ENCODE measurements around the gene THG1L. TPM values are rescaled to one million over a fixed set of nuclear protein-coding genes. Genes with fewer than 3 reads are reported as not detected.
"Not testable (repeated sequence)": the region's sequence is repeated elsewhere in the genome, so short reads cannot be mapped to it uniquely, and the experiment has no call there.

THG1L gene
- polyA plus RNA-seq, 1 donor from 2014 or later: 12.7 TPM

DNA sequence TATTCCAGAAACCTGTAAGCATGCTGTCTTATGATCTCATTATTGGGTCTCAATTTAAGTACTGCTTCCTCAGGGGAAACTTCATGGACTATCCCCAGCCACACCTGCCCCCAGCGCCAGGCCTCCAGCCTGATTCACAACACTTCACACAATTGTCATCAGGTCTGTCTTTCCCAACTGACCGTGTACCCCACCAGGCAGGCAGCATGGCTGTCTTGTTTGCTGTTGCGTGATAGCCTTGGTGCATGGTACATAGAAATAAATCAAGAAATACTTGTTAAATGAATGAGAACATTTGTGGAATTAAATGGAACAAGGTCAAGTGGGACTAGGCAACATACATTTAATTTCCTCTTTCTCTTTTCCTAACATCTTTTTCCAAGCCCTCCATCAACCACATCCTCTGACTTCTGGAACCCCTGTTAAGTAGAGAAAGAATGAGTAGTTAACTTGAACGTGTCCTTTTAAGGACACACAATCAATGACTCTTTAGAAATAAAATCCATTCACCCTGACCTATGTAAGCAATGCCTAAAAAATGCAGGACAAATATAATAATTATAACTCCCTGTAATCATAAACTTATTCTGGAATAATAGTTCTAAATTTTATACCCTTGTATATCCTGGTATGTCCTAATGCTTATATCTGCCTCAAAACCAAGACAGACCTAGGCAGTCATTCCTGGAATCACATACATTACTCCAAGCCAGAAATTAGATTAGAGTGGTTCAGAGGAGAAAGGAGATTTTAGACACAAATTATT, 17.2 kb upstream of the THG1L start:
- Mint-ChIP-seq H3K27ac (no peak overlapping the region), H3K4me3 (no peak overlapping the region), H3K9me3 (no peaks in the 10 kb centered on the region), H3K36me3 (peaks cover 1% of the 10 kb centered on the region), H3K4me1 (peaks cover 11 to 18% (median 11%) of the 10 kb centered on the region in 3 donors), H3K27me3 (no peaks in the 10 kb centered on the region)

DNA sequence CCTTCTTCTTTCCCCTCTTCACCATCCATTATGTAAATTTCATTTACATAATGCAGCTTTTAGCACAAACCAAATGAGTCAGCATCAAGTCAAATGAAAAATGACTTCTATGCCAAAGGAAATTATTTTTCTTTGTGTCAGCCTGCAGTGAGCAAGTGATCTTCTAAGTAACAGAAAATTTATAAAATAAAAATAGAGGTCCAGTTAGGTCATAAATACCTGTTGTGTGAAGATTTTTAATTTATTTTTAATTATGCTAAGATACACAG, 16.7 kb upstream of the THG1L start:
- peaks cover 11 to 18% (median 11%) of the 10 kb centered on the region in 3 donors for H3K4me1 Mint-ChIP-seq
- no peak overlapping the region for H3K4me3 Mint-ChIP-seq
- H3K36me3 Mint-ChIP-seq: peaks cover 1% of the 10 kb centered on the region
- no peak overlapping the region for H3K27ac Mint-ChIP-seq
- no peaks in the 10 kb centered on the region for H3K9me3 Mint-ChIP-seq
- no peaks in the 10 kb centered on the region for H3K27me3 Mint-ChIP-seq

DNA sequence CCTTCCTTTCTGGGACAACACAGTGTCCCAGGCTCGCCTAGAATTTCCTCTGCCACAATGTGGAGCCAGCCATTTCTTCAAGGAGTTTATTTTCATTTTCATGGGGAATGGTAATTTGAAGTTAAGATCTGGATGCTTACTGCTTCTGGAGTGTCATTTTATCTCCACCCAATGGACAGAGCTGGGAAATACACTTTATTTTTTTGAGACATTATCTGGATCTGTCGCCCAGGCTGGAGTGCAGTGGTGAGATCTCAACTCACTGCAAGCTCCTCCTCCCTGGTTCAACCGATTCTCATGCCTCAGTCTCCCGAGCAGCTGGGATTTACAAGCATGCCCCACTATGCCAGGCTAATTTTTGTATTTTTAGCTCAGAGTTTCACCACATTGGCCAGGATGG, 12.7 kb upstream of the THG1L start:
- Mint-ChIP-seq H3K27ac (peak overlapping the region in 1 of 3 donors; percentile 81), H3K27me3 (no peaks in the 10 kb centered on the region), H3K36me3 (no peaks in the 10 kb centered on the region), H3K4me3 (peak overlapping the region in 1 of 4 donors; percentile 72), H3K4me1 (peaks cover 11 to 18% (median 13%) of the 10 kb centered on the region in 3 donors), H3K9me3 (peaks cover 0 to 5% (median 4%) of the 10 kb centered on the region in 3 donors)

DNA sequence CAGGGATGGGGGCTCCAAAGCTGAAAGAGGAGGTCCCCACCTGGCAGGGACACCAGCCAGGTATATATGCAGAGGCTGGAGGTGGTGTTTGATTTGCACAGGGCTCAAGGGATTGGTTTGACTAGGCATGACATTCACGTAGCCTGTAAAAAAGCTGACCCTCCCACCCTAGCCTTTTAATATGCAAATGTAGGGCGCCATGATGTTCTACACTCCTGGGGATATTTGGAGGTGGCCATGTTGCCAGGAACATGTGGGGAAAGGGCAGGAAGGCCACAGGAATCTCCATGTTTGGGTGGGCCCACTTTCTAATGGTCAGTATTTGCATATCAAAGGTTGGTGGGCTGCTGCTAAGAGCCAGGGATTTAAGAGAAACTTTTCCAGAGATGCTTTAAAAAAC, 12.0 kb upstream of the THG1L start:
- peaks cover 0 to 5% (median 4%) of the 10 kb centered on the region in 3 donors for H3K9me3 Mint-ChIP-seq
- H3K27ac Mint-ChIP-seq: no peak overlapping the region
- H3K4me1 Mint-ChIP-seq: peaks cover 13 to 18% (median 13%) of the 10 kb centered on the region in 3 donors

DNA sequence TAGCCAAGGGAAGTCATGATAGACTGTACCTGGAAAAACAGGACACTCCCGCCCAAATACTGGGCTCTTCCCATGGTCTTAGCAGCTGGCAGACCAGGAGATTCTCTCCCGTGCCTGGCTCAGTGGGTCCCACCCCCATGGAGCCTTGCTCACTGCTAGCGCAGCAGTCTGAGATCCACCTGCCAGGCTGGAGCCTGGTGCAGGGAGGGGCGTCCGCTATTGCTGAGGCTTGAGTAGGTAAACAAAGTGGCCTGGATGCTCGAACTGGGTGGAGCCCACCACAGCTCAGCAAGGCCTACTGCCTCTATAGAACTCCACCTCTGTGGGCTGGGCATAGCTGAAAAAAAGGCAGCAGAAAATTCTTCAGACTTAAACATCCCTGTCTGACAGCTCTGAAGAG, 10.1 kb upstream of the THG1L start:
- no peak overlapping the region for H3K4me3 Mint-ChIP-seq
- no peak overlapping the region for H3K27ac Mint-ChIP-seq
- H3K27me3 Mint-ChIP-seq: no peaks in the 10 kb centered on the region
- H3K4me1 Mint-ChIP-seq: peaks cover 23 to 27% (median 23%) of the 10 kb centered on the region in 3 donors
- peaks cover 5% of the 10 kb centered on the region for H3K36me3 Mint-ChIP-seq
- peaks cover 0 to 5% (median 5%) of the 10 kb centered on the region in 3 donors for H3K9me3 Mint-ChIP-seq

More for the DNA sequence above, 12.0 kb upstream of the THG1L start:
- no peak overlapping the region for H3K4me3 Mint-ChIP-seq
- H3K27me3 Mint-ChIP-seq: no peaks in the 10 kb centered on the region
- H3K36me3 Mint-ChIP-seq: peaks cover 3% of the 10 kb centered on the region

DNA sequence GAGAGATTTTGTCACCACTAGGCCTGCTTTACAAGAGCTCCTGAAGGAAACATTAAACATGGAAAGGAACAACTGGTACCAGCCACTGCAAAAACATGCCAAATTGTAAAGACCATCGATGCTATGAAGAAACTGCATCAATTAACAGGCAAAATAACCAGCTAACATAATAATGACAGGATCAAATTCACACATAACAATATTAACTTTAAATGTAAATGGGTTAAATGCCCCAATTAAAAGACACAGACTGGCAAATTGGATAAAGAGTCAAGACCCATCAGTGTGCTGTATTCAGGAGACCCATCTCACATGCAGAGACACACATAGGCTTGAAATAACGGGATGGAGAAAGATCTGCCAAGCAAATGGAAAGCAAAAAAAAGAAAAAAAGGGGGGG, 8.3 kb upstream of the THG1L start:
- H3K9me3 Mint-ChIP-seq, H3K4me3 Mint-ChIP-seq, H3K36me3 Mint-ChIP-seq, H3K27me3 Mint-ChIP-seq, H3K27ac Mint-ChIP-seq: not testable (repeated sequence)
- peaks cover 17 to 26% (median 20%) of the 10 kb centered on the region in 3 donors for H3K4me1 Mint-ChIP-seq

DNA sequence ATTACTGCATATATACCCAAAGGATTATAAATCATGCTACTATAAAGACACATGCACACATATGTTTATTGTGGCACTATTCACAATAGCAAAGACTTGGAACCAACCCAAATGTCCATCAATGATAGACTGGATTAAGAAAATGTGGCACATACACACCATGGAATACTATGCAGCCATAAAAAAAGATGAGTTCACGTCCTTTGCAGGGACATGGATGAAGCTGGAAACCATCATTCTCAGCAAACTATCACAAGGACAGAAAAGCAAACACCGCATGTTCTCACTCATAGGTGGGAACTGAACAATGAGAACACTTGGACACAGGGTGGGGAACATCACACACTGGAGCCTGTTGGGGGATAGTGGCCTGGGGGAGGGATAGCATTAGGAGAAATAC, 4.6 kb upstream of the THG1L start:
- Mint-ChIP-seq H3K4me1 (peaks cover 30 to 37% (median 34%) of the 10 kb centered on the region in 3 donors), H3K27ac (peak overlapping the region in 1 of 3 donors; percentile 28)
- not testable (repeated sequence) for H3K4me3 Mint-ChIP-seq, H3K36me3 Mint-ChIP-seq, H3K9me3 Mint-ChIP-seq, H3K27me3 Mint-ChIP-seq

DNA sequence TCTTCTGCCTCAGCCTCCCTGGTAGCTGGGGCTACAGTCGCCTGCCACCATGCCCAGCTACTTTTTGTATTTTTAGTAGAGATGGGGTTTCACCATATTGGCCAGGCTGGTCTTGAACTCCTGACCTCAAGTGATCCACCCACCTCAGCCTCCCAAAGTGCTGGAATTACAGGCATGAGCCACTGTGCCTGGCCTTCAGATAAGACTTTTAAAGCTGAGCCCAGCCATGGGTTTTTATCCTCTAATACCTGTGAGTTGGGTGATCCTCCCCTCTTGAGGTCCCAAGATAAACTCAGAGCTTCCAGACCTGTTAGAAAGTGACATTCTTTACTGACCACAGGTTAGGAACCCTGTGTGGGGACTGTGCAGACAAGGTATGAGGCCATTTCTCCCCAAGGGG, 3.4 kb upstream of the THG1L start:
- Mint-ChIP-seq H3K27ac (peak overlapping the region in 1 of 3 donors; percentile 76), H3K4me1 (peaks cover 40 to 44% (median 40%) of the 10 kb centered on the region in 3 donors)
- H3K27me3 Mint-ChIP-seq, H3K36me3 Mint-ChIP-seq, H3K4me3 Mint-ChIP-seq, H3K9me3 Mint-ChIP-seq: not testable (repeated sequence)

DNA sequence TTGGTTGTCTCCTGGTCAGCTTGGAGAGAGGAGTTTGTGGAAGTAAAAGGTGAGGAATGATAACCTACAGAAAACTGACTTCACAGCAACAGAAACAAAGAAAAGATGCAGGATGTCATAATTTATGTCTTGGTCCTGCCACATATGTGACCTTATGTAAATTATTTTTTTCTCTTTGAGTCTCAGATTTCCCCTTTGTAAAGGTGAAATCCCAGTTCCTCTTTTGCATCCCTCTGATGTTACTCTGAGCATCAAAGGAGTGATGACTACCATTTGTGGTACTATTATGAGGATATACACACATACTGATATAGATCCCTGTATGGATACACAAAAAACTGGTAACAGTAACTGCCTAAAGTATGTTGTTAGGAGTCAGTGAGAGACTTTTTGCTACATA, 1.4 kb upstream of the THG1L start:
- H3K4me3 Mint-ChIP-seq: peak overlapping the region; percentile 19 to 100 (median 72)
- peak overlapping the region; percentile 84 to 99 (median 98) for H3K27ac Mint-ChIP-seq
- H3K4me1 Mint-ChIP-seq: peaks cover 39 to 41% (median 40%) of the 10 kb centered on the region in 3 donors

DNA sequence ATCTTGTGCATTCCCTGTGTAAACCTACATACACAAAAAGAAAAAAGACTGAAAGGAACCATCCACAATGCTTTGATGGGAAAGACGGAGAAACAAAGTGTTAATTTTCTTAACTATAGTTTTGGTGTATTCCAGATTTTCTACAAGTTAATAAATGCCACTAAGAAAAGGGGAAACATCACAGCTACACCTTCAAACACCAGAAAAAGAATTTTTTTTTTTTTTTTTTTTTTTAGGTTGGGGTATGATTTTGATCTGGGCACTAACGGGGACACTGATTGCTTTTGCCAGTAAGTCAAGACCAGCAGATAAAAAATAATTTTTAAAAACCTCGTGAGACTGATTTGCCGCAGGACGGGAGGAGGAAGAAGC, 334 bp upstream of the THG1L start:
- H3K4me3 Mint-ChIP-seq: peak overlapping the region; percentile 98 to 100 (median 99)
- peaks cover 1% of the 10 kb centered on the region for H3K36me3 Mint-ChIP-seq
- H3K9me3 Mint-ChIP-seq: peaks cover 0 to 3% (median 0%) of the 10 kb centered on the region in 3 donors
- H3K27me3 Mint-ChIP-seq: no peaks in the 10 kb centered on the region
- H3K27ac Mint-ChIP-seq: peak overlapping the region; percentile 97 to 99 (median 98)
- H3K4me1 Mint-ChIP-seq: peaks cover 31 to 34% (median 33%) of the 10 kb centered on the region in 3 donors

More for the DNA sequence above, 1.4 kb upstream of the THG1L start:
- Mint-ChIP-seq H3K36me3 (peaks cover 3% of the 10 kb centered on the region), H3K9me3 (peaks cover 0 to 3% (median 0%) of the 10 kb centered on the region in 3 donors), H3K27me3 (no peaks in the 10 kb centered on the region)

DNA sequence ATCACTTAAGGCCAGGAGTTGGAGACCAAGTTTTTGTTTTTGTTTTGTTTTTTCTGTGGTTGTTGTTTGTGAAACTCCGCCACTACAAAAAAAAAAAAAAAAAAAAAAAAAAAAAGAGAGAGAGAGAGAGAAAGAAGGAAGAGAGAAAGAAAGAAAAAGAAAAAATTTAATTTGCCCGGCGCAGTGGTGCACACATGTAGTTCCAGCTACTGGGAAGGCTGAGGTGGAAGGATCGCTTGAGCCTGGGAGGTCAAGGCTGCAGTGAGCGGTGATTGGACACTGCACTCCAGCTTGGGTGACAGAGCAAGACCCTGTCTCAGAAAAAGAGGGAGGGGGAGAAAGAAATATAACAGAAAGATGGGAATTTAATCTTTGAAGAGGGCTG, 902 bp downstream of the THG1L start:
- H3K4me1 Mint-ChIP-seq: peaks cover 24 to 34% (median 30%) of the 10 kb centered on the region in 3 donors

DNA sequence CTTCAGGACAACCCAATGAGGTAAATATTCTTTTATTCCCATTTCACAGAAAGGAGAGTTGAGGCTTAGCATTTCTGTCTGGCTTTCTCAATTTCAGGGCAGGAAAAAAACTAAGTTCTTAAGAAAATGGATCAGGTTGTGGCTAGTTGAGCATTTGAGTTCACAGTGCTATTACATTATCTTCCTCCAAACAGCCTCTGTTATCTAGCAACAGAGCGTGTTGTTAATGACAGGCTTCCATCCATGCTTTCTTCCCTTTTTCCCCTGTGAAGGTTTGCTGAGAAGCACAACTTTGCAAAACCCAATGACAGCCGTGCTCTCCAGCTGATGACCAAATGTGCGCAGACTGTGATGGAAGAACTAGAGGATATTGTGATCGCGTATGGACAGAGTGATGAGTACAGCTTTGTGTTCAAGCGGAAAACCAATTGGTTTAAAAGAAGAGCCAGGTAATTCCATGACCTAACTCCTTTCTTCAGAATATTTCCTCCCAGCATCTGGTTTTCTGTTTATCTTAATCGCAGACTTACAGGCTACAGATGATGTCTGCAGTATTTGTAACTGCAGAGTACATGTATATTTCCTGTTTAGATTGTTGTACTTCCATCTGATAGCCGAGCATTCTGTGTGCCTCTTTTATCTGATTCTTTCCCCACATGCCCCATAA, 1.5 kb downstream of the THG1L start:
- peak overlapping the region in 2 of 3 donors; percentile 98 to 99 for H3K27ac Mint-ChIP-seq
- peaks cover 24 to 34% (median 30%) of the 10 kb centered on the region in 3 donors for H3K4me1 Mint-ChIP-seq
- peak overlapping the region in 3 of 4 donors; percentile 38 to 99 (median 73) for H3K4me3 Mint-ChIP-seq
- H3K27me3 Mint-ChIP-seq: no peaks in the 10 kb centered on the region
- H3K9me3 Mint-ChIP-seq: no peaks in the 10 kb centered on the region
- peaks cover 3% of the 10 kb centered on the region for H3K36me3 Mint-ChIP-seq

More for the DNA sequence above, 902 bp downstream of the THG1L start:
- H3K9me3 Mint-ChIP-seq: no peaks in the 10 kb centered on the region
- peak overlapping the region; percentile 98 to 100 (median 99) for H3K4me3 Mint-ChIP-seq
- peak overlapping the region; percentile 97 to 99 (median 98) for H3K27ac Mint-ChIP-seq
- peaks cover 1% of the 10 kb centered on the region for H3K36me3 Mint-ChIP-seq
- no peaks in the 10 kb centered on the region for H3K27me3 Mint-ChIP-seq

DNA sequence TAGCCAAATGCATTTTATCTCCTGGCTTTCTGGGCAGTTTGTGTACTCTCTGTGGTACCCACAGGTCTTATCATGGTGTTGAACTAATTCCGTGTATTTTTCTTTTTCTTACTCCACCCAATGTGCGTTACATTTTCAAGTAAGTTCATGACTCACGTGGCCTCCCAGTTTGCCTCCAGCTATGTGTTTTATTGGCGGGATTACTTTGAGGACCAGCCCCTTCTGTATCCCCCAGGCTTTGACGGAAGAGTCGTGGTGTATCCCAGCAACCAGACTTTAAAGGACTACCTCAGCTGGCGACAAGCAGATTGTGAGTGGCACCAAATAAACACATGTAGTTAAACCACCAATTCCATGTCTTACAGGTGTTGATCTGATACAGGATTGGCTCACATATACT, 3.2 kb downstream of the THG1L start:
- H3K4me1 Mint-ChIP-seq: peaks cover 19 to 32% (median 26%) of the 10 kb centered on the region in 3 donors

DNA sequence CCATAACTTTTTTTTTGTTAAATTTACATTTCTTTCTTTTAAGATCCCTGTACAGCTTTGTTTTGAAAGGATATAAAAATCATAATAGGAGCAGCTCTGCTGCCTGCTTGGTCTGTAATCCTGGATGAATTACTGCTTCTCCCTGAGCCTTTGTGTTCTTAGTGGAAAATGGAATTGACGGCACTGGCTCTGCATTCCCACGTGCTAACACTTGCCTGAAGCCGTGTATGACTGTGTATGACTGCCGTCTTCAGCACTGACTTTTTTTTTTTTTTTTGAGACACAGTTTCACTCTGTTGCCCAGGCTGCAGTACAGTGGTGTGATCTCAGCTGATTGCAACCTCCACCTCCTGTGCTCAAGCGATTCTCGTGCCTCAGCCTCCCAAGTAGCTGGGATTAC, 4.8 kb downstream of the THG1L start:
- Mint-ChIP-seq H3K36me3 (peaks cover 4% of the 10 kb centered on the region), H3K4me3 (peak overlapping the region in 1 of 4 donors; percentile 27), H3K9me3 (no peaks in the 10 kb centered on the region), H3K4me1 (peaks cover 9 to 24% (median 17%) of the 10 kb centered on the region in 3 donors), H3K27ac (no peak overlapping the region), H3K27me3 (no peaks in the 10 kb centered on the region)

More for the DNA sequence above, 3.2 kb downstream of the THG1L start:
- Mint-ChIP-seq H3K27ac (peak overlapping the region in 1 of 3 donors; percentile 79), H3K9me3 (no peaks in the 10 kb centered on the region), H3K36me3 (peaks cover 4% of the 10 kb centered on the region), H3K27me3 (no peaks in the 10 kb centered on the region), H3K4me3 (peak overlapping the region in 1 of 4 donors; percentile 68)

DNA sequence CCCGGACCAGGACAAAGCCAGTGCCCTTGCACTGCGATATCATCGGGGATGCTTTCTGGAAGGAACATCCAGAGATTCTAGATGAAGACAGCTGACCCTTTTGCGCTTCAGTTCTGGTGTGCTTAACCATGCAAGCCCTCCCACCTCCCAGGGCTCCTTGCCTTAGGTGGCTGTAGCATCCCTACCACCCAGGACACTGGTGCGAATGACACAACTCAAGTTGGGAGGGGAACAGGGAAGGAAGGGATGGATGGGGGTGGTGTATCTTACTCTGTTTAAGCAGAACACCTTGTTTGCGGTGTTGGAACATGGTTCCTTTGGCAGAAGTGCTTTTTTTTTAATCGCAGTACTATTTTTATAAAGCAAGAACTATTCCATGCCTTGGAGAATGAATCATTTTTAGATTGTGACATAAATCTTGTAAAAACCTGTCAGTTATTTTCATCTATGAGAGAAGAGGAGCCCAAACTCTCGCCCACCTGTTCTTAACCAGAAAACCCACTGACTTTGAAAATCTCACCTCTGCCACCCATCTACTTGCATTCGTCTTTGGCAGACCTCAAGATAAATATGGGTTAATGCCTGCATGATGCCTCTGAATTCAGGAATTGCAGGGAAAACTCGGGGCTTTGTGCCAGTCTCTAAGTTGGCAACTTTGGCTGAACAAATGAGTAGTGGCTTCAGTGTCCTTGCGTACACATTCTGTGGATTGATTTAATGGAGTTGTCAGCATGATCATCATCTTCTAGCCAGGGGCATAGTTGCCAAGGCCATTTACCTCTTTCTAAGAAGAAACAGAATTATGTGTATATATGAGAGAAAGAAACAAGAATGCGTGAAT, 8.4 kb downstream of the THG1L start:
- no peaks in the 10 kb centered on the region for H3K9me3 Mint-ChIP-seq
- peaks cover 2% of the 10 kb centered on the region for H3K36me3 Mint-ChIP-seq
- H3K27ac Mint-ChIP-seq: no peak overlapping the region
- no peaks in the 10 kb centered on the region for H3K27me3 Mint-ChIP-seq
- peaks cover 9 to 16% (median 14%) of the 10 kb centered on the region in 3 donors for H3K4me1 Mint-ChIP-seq
- H3K4me3 Mint-ChIP-seq: peak overlapping the region in 1 of 4 donors; percentile 82
